ENCODE measurements around the gene AHNAK. TPM values are rescaled to one million over a fixed set of nuclear protein-coding genes. Genes with fewer than 3 reads are reported as not detected.

Gene AHNAK
- total RNA-seq, 1 donor from 2014 or later, result 302 TPM

GRCh38 chr11:62534779-62535545 is 11.6 kb downstream of the AHNAK start:
- peaks cover 53% of the 10 kb centered on the region for H3K36me3 Mint-ChIP-seq
- H3K27me3 Mint-ChIP-seq, result no peaks in the 10 kb centered on the region
- DNase-seq (ENCODE audit: extremely low spot score, unreplicated experiment), result no peak
- H3K4me3 Mint-ChIP-seq, result peak overlapping the region; percentile 12
- H3K9me3 Mint-ChIP-seq, result no peaks in the 10 kb centered on the region
- H3K27ac Mint-ChIP-seq, result peak overlapping the region; percentile 25
- peaks cover 16% of the 10 kb centered on the region for H3K4me1 Mint-ChIP-seq (ENCODE audit: unreplicated experiment)
- no peak for TF ChIP-seq CTCF (conservative IDR thresholded peaks at IDR 0.05)

DNA sequence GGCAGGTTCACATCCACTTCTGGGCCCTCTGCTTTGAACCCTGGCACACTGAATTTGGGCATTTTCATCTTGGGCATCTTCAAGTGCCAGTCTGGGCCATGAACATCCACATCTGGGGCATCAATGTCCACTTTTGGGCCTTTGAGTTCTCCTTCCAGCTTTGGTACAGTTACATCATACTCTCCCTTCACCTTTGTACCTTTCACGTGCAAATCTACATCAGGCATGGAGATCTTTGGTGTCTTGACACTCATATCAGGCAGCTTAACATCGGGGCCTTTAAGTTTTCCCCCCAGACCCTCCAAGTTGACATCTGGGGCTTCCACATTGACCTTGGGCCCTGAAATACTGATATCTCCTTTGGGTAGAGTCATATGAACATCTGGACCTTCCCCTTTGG is 14.5 kb downstream of the AHNAK start:
- TF ChIP-seq CTCF (conservative IDR thresholded peaks at IDR 0.05), result no peak
- Mint-ChIP-seq H3K4me1 (ENCODE audit: unreplicated experiment) (peaks cover 4% of the 10 kb centered on the region), H3K9me3 (peaks cover 9% of the 10 kb centered on the region), H3K27ac (peak overlapping the region; percentile 31), H3K4me3 (no peak overlapping the region), H3K27me3 (no peaks in the 10 kb centered on the region), H3K36me3 (peaks cover 75% of the 10 kb centered on the region)
- DNase-seq (ENCODE audit: extremely low spot score, unreplicated experiment), result no peak

DNA sequence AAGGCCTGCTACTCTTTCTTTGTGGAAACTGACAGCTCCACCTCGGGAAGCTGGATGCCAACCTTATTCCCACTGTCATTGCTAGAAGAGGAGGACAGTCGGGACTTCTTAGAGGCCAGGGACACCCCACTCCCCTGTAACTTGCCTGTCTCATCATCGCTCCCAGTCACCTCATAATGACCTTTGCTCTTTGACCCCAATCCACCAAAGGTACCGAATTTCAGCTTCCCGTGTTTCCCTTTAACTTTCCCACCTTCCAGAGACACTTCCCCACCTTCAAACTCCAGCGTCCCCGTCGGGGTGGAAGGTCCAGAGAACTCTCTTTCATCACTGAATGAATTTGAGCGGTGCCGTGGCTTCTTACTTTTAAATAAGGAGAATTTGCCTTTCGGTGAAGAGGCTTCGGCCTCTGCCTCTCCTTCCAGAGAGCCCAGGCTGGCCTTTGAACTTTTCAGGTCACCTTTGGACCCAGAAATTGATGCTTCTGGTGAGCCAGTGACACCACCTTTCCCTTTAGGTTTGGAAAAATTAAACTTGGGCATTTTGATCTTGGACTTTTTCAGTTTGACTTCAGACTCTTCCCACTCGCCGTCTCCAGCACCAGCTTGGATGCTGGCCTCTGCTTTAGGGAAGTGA is 29.8 kb downstream of the AHNAK start:
- TF ChIP-seq CTCF (conservative IDR thresholded peaks at IDR 0.05), result no peak
- no peaks in the 10 kb centered on the region for H3K27me3 Mint-ChIP-seq
- no peak overlapping the region for H3K4me3 Mint-ChIP-seq
- H3K4me1 Mint-ChIP-seq (ENCODE audit: unreplicated experiment), result peaks cover 14% of the 10 kb centered on the region
- H3K36me3 Mint-ChIP-seq, result peaks cover 57% of the 10 kb centered on the region
- no peak for DNase-seq (ENCODE audit: extremely low spot score, unreplicated experiment)
- peak overlapping the region; percentile 55 for H3K27ac Mint-ChIP-seq
- no peaks in the 10 kb centered on the region for H3K9me3 Mint-ChIP-seq

DNA sequence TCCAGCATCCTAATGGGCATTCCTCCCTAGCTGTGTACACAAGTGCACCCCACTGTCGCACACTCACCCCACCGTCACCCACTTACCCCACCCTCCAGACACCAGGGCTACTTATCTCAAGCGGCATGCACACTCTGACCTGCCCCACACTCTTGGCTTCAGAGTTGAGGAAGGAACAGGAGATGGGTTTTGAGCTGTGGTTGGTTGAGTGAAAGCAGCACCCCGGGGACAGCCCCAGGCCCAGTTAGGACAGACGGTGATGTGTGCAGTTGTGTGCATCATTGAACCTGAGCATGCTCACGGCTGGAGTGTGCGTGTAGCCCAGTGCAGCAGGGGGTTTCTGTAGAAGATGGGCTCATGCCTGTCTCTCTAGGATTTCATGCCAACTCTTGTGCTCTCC is 32.5 kb downstream of the AHNAK start:
- Mint-ChIP-seq H3K4me1 (ENCODE audit: unreplicated experiment) (peaks cover 14% of the 10 kb centered on the region), H3K4me3 (no peak overlapping the region), H3K36me3 (peaks cover 37% of the 10 kb centered on the region), H3K27me3 (no peaks in the 10 kb centered on the region), H3K9me3 (no peaks in the 10 kb centered on the region), H3K27ac (peak overlapping the region; percentile 59)
- DNase-seq (ENCODE audit: extremely low spot score, unreplicated experiment), result no peak
- no peak for TF ChIP-seq CTCF (conservative IDR thresholded peaks at IDR 0.05)

DNA sequence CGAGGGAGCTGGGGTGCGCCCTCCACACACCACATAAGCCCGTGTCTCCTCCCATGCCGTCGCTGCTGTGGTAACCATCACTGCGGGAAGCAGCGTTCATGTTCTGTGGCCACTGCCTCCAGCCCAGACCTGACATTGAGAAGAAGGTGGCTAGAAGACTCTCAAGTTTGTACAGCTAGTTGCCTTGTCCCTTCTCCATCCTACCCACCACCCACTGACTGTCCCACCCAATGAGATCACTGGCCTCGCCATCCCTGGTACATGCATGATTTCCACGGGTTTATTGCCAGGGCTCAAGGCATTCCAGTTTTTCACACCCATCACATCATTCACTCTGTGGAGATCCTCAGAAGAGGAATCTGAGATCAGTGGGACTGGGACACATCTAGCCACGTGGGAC is 33.0 kb downstream of the AHNAK start:
- Mint-ChIP-seq H3K4me1 (ENCODE audit: unreplicated experiment) (peaks cover 18% of the 10 kb centered on the region), H3K9me3 (no peaks in the 10 kb centered on the region), H3K4me3 (no peak overlapping the region), H3K36me3 (peaks cover 34% of the 10 kb centered on the region), H3K27ac (no peak overlapping the region), H3K27me3 (no peaks in the 10 kb centered on the region)
- no peak for TF ChIP-seq CTCF (conservative IDR thresholded peaks at IDR 0.05)
- no peak for DNase-seq (ENCODE audit: extremely low spot score, unreplicated experiment)
